Measurements from ENCODE around the gene FAM135A. TPM values are rescaled to one million over a fixed set of nuclear protein-coding genes. Genes with fewer than 3 reads are reported as not detected.
A peak's percentile ranks its signal among the peaks of the same experiment; 100 is the strongest.

FAM135A gene
- total and polyA plus RNA-seq, 8 donors: 7.2 to 121 (median 39.5) TPM

GRCh38 chr6:70390067-70390466, 23.2 kb upstream of the FAM135A start:
- H3K36me3 ChIP-seq: no peaks in the 10 kb centered on the region
- no peaks in the 10 kb centered on the region for H3K4me1 ChIP-seq
- no peak overlapping the region for H3K27ac ChIP-seq
- no peaks in the 10 kb centered on the region for H3K9me3 ChIP-seq
- TF ChIP-seq CTCF (IDR thresholded peaks at IDR 0.05) (no peak), POLR2A (IDR thresholded peaks at IDR 0.05) (no peak)
- 19 to 33% (median 24%) methylated on average over 1 of the region's 1 CpG for WGBS, 5 donors
- no peak for DNase-seq
- no peak overlapping the region for H3K4me3 ChIP-seq
- intact Hi-C loops (cut with DNase I; ENCODE audit: low total_unique reads): no loop called here
- H3K27me3 ChIP-seq: no peaks in the 10 kb centered on the region

- Histone ChIP-seq H3K36me3 (no peaks in the 10 kb centered on the region), H3K9me3 (no peaks in the 10 kb centered on the region), H3K27ac (no peak overlapping the region), H3K4me1 (no peaks in the 10 kb centered on the region), H3K4me3 (no peak overlapping the region), H3K27me3 (no peaks in the 10 kb centered on the region)
- TF ChIP-seq CTCF (IDR thresholded peaks at IDR 0.05): no peak
- no peak for TF ChIP-seq POLR2A (IDR thresholded peaks at IDR 0.05)
- TF ChIP-seq POLR2AphosphoS5 (IDR thresholded peaks at IDR 0.05): no peak
- TF ChIP-seq EP300 (IDR thresholded peaks at IDR 0.05): no peak
- intact Hi-C loops (cut with DNase I; ENCODE audit: low total_unique reads): no loop called here
- 66 to 94% (median 87%) methylated on average over 3 of the region's 3 CpGs for WGBS, 5 donors
- no peak for DNase-seq
Measured at GRCh38 chr6:70391492-70391891, 21.8 kb upstream of the FAM135A start.

GRCh38 chr6:70394518-70395300, 18.6 kb upstream of the FAM135A start:
- intact Hi-C loops (cut with DNase I; ENCODE audit: low total_unique reads): no loop called here
- WGBS, 5 donors: 88 to 93% (median 91%) methylated on average over 20 of the region's 20 CpGs
- no peaks in the 10 kb centered on the region for H3K9me3 ChIP-seq
- H3K27ac ChIP-seq: peak overlapping the region in 1 of 5 donors; percentile 17
- H3K4me3 ChIP-seq: no peak overlapping the region
- no peak for TF ChIP-seq POLR2A (IDR thresholded peaks at IDR 0.05)
- TF ChIP-seq EP300 (IDR thresholded peaks at IDR 0.05): no peak
- no peak for TF ChIP-seq POLR2AphosphoS5 (IDR thresholded peaks at IDR 0.05)
- no peak for TF ChIP-seq CTCF (IDR thresholded peaks at IDR 0.05)
- peaks cover 0 to 19% (median 7%) of the 10 kb centered on the region in 4 donors for H3K4me1 ChIP-seq
- no peak for DNase-seq
- H3K27me3 ChIP-seq: no peaks in the 10 kb centered on the region
- H3K36me3 ChIP-seq: no peaks in the 10 kb centered on the region

- Histone ChIP-seq H3K27ac (peak overlapping the region in 1 of 5 donors; percentile 17), H3K36me3 (no peaks in the 10 kb centered on the region), H3K4me1 (peaks cover 0 to 19% (median 10%) of the 10 kb centered on the region in 4 donors), H3K27me3 (no peaks in the 10 kb centered on the region), H3K9me3 (no peaks in the 10 kb centered on the region), H3K4me3 (no peak overlapping the region)
- DNase-seq: no peak
- intact Hi-C loops (cut with DNase I; ENCODE audit: low total_unique reads): no loop called here
- no peak for TF ChIP-seq POLR2A (IDR thresholded peaks at IDR 0.05)
Measured at GRCh38 chr6:70395301-70395672, 18.0 kb upstream of the FAM135A start.

GRCh38 chr6:70396163-70396562, 17.1 kb upstream of the FAM135A start:
- no peak for DNase-seq
- TF ChIP-seq EP300 (IDR thresholded peaks at IDR 0.05): no peak
- TF ChIP-seq POLR2A (IDR thresholded peaks at IDR 0.05): no peak
- TF ChIP-seq CTCF (IDR thresholded peaks at IDR 0.05): no peak
- TF ChIP-seq POLR2AphosphoS5 (IDR thresholded peaks at IDR 0.05): no peak

More at GRCh38 chr6:70396163-70396562, 17.1 kb upstream of the FAM135A start:
- Histone ChIP-seq H3K27me3 (no peaks in the 10 kb centered on the region), H3K27ac (peak overlapping the region in 1 of 5 donors; percentile 84), H3K9me3 (no peaks in the 10 kb centered on the region), H3K4me3 (no peak overlapping the region), H3K4me1 (peaks cover 0 to 19% (median 10%) of the 10 kb centered on the region in 4 donors), H3K36me3 (no peaks in the 10 kb centered on the region)
- WGBS, 5 donors: 56 to 67% (median 60%) methylated on average over 1 of the region's 1 CpG
- intact Hi-C loops (cut with DNase I; ENCODE audit: low total_unique reads): no loop called here
